Measurements from ENCODE around the gene TRA2A. TPM values are rescaled to one million over a fixed set of nuclear protein-coding genes. Genes with fewer than 3 reads are reported as not detected.

TRA2A gene
- total RNA-seq, 1 experiment from 2014 or later, result 169 TPM

GRCh38 chr7:23472956-23473843 lies 58.6 kb downstream of the TRA2A start:
- Mint-ChIP-seq H3K27me3 (ENCODE audit: low read depth) (no peaks in the 10 kb centered on the region; the same call in 1 of the 2 replicates), H3K9me3 (peaks cover 3 to 5% of the 10 kb centered on the region in 2 experiments), H3K36me3 (ENCODE audit: insufficient read depth in 1 of 3, low read depth in 3 of 3) (peaks cover 2 to 6% (median 3%) of the 10 kb centered on the region in 3 experiments; a peak in 5 of 7 replicates), H3K4me1 (peaks cover 25 to 26% of the 10 kb centered on the region in 2 experiments), H3K27ac (peak overlapping the region; percentile 80 to 97 (median 90)), H3K4me3 (peak overlapping the region; percentile 91 to 99)
- Histone ChIP-seq H3K18ac (ENCODE audit: insufficient read length, low read depth, low read length) (peak overlapping the region; percentile 94), H3K23ac (ENCODE audit: insufficient read length, low read depth, low read length) (no peak overlapping the region), H3K27me3 (ENCODE audit: insufficient read depth, low read length) (no peaks in the 10 kb centered on the region), H3K79me2 (ENCODE audit: insufficient read depth, low read length) (peaks cover 25% of the 10 kb centered on the region; the same call in 1 of the 2 replicates), H3K4me2 (ENCODE audit: insufficient read depth, insufficient read length, low read length) (peak overlapping the region; percentile 64), H2AK5ac (ENCODE audit: insufficient read length, low read length) (no peak overlapping the region), H3T11ph (ENCODE audit: low read length) (no peak overlapping the region), H3K4me1 (ENCODE audit: insufficient read depth, low read length) (no peaks in the 10 kb centered on the region), H2BK15ac (ENCODE audit: low read depth, low read length) (no peak overlapping the region), H4K5ac (ENCODE audit: insufficient read length, low read depth, low read length) (no peak overlapping the region), H4K8ac (replicated peaks; ENCODE audit: insufficient read length, low read depth, low read length) (no peak overlapping the region), H3K4ac (ENCODE audit: low read depth, low read length) (no peak overlapping the region; the same call in 1 of the 2 replicates), H3K9me3 (ENCODE audit: control insufficient read depth, low read depth, low read length) (no peaks in the 10 kb centered on the region), H2BK12ac (ENCODE audit: insufficient read length, low read depth, low read length) (no peak overlapping the region), H2BK5ac (ENCODE audit: insufficient read length, low read length) (no peak overlapping the region), H2BK120ac (ENCODE audit: low read depth, low read length, poor library complexity, severe bottlenecking) (no peak overlapping the region), H3K9ac (ENCODE audit: extremely low read depth, insufficient read length, low read length) (peak overlapping the region; percentile 91), H4K91ac (ENCODE audit: insufficient read length, low read depth, low read length) (no peak overlapping the region), H4K20me1 (ENCODE audit: control insufficient read depth, insufficient read depth, insufficient read length) (no peaks in the 10 kb centered on the region), H3K27ac (ENCODE audit: insufficient read length, low read depth, low read length) (peak overlapping the region; percentile 5), H3K79me1 (ENCODE audit: insufficient read depth, low read depth, low read length, poor library complexity, severe bottlenecking) (no peaks in the 10 kb centered on the region), H3K14ac (ENCODE audit: insufficient read depth, low read length) (peak overlapping the region; percentile 92), H2BK20ac (ENCODE audit: low read depth, low read length, poor library complexity, severe bottlenecking) (no peak overlapping the region), H3K23me2 (ENCODE audit: insufficient read length, low read depth, low read length, poor library complexity, severe bottlenecking) (peaks cover 17% of the 10 kb centered on the region), H3K56ac (ENCODE audit: insufficient read length, low read depth, low read length) (no peak overlapping the region), H2AFZ (ENCODE audit: low read length) (no peak overlapping the region)
- DNase-seq, result no peak
- no CpG with 5 or more reads among the region's 16 CpGs for WGBS (ENCODE audit: extremely low coverage, insufficient read length, low lambda C conversion rate)
- TF ChIP-seq, protein P1, sequence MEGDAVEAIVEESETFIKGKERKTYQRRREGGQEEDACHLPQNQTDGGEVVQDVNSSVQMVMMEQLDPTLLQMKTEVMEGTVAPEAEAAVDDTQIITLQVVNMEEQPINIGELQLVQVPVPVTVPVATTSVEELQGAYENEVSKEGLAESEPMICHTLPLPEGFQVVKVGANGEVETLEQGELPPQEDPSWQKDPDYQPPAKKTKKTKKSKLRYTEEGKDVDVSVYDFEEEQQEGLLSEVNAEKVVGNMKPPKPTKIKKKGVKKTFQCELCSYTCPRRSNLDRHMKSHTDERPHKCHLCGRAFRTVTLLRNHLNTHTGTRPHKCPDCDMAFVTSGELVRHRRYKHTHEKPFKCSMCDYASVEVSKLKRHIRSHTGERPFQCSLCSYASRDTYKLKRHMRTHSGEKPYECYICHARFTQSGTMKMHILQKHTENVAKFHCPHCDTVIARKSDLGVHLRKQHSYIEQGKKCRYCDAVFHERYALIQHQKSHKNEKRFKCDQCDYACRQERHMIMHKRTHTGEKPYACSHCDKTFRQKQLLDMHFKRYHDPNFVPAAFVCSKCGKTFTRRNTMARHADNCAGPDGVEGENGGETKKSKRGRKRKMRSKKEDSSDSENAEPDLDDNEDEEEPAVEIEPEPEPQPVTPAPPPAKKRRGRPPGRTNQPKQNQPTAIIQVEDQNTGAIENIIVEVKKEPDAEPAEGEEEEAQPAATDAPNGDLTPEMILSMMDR (conservative IDR thresholded peaks at IDR 0.05), result no peak
